GM06990 (cell line): ENCODE data around the gene RHBDF2.

Source experiments
- DNase-seq: peaks from one replicate; pipeline ENCODE4 v3.0.0-alpha.2; 2011; ENCODE audit not compliant: insufficient read length; ENCODE audit errors: extremely low read depth
- H3K27me3 ChIP-seq: replicated peaks from 2 replicates; pipeline ENCODE4 v1.6.0; 2011; ENCODE audit warnings: low read length; ENCODE audit not compliant: control insufficient read depth, insufficient read depth
- H3K36me3 ChIP-seq: 2 replicates; pipeline ENCODE4 v1.5.1; 2011; ENCODE audit warnings: low read length; ENCODE audit not compliant: control insufficient read depth, insufficient read depth
- H3K4me3 ChIP-seq: replicated peaks from 2 replicates; pipeline ENCODE4 v1.5.1; 2011; ENCODE audit warnings: low read depth, mild to moderate bottlenecking, control low read depth, low read length
- CTCF ChIP-seq: IDR thresholded peaks from 2 replicates; pipeline ENCODE4 v1.5.1; 2011; ENCODE audit warnings: low read length, control low read depth, mild to moderate bottlenecking, inconsistent platforms; ENCODE audit not compliant: insufficient read depth, poor library complexity, severe bottlenecking

Gene RHBDF2

GRCh38 chr17:76452127-76452659 lies 49.0 kb downstream of the RHBDF2 start:
- Histone ChIP-seq H3K27me3 (no peaks in the 10 kb centered on the region), H3K36me3 (no peaks in the 10 kb centered on the region), H3K4me3 (peak overlapping the region; percentile 81)
- no peak for DNase-seq
- no peak for TF ChIP-seq CTCF

- no peak for DNase-seq
- H3K36me3 ChIP-seq, result no peaks in the 10 kb centered on the region
- peak overlapping the region; percentile 81 for H3K4me3 ChIP-seq
- no peaks in the 10 kb centered on the region for H3K27me3 ChIP-seq
- TF ChIP-seq CTCF, result no peak
Observed at GRCh38 chr17:76451506-76451905, 49.7 kb downstream of the RHBDF2 start.

- TF ChIP-seq CTCF, result no peak
Observed at GRCh38 chr17:76449126-76449525, 52.1 kb downstream of the RHBDF2 start.

GRCh38 chr17:76447931-76448652 lies 53.1 kb downstream of the RHBDF2 start:
- no peaks in the 10 kb centered on the region for H3K27me3 ChIP-seq
- no peaks in the 10 kb centered on the region for H3K36me3 ChIP-seq
- no peak overlapping the region for H3K4me3 ChIP-seq
- no peak for DNase-seq
- no peak for TF ChIP-seq CTCF

More at GRCh38 chr17:76449126-76449525, 52.1 kb downstream of the RHBDF2 start:
- H3K27me3 ChIP-seq, result no peaks in the 10 kb centered on the region
- no peaks in the 10 kb centered on the region for H3K36me3 ChIP-seq
- no peak overlapping the region for H3K4me3 ChIP-seq
- DNase-seq, result no peak

GRCh38 chr17:76446449-76447231 lies 54.6 kb downstream of the RHBDF2 start:
- Histone ChIP-seq H3K36me3 (no peaks in the 10 kb centered on the region), H3K4me3 (no peak overlapping the region)
- DNase-seq, result no peak

More at GRCh38 chr17:76446449-76447231, 54.6 kb downstream of the RHBDF2 start:
- H3K27me3 ChIP-seq, result no peaks in the 10 kb centered on the region
- no peak for TF ChIP-seq CTCF
